ENCODE measurements around the gene SHPK. TPM values are rescaled to one million over a fixed set of nuclear protein-coding genes. Genes with fewer than 3 reads are reported as not detected.
"Not testable (repeated sequence)": the region's sequence is repeated elsewhere in the genome, so short reads cannot be mapped to it uniquely, and the experiment has no call there.

Gene SHPK
- total RNA-seq, 1 experiment from 2014 or later: 11.3 TPM

- Histone ChIP-seq H3K4me3 (no peak overlapping the region), H3K36me3 (no peaks in the 10 kb centered on the region), H3K27ac (no peak overlapping the region), H3K9me3 (replicated peaks) (no peaks in the 10 kb centered on the region), H3K4me1 (replicated peaks) (no peaks in the 10 kb centered on the region), H3K27me3 (replicated peaks) (no peaks in the 10 kb centered on the region)
- DNase-seq (ENCODE audit: low read depth in 1 of 2, low spot score in 2 of 2): no peak
Observed at GRCh38 chr17:3596804-3597464, 39.1 kb downstream of the SHPK start.

DNA sequence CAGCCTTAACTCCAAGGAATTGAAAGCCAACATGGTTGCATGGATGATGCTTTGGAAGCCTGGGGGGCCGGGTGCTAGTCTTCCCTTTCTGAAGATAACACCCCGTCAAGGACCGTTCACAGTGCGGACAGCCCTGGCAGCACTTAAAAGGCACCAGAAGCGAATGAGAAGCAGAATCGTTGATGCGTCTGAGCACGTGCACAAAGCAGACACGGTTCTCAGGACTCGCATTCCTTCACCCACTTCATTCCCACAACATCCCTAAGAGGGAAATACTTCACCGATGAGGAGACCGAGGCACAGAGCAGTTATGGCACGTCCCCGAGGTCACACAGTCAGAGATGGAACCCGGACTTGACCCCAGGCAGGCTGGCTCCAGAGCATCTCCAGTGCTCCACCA, 41.1 kb downstream of the SHPK start:
- DNase-seq (ENCODE audit: low read depth in 1 of 2, low spot score in 2 of 2): no peak
- no peaks in the 10 kb centered on the region for H3K9me3 ChIP-seq (replicated peaks)

DNA sequence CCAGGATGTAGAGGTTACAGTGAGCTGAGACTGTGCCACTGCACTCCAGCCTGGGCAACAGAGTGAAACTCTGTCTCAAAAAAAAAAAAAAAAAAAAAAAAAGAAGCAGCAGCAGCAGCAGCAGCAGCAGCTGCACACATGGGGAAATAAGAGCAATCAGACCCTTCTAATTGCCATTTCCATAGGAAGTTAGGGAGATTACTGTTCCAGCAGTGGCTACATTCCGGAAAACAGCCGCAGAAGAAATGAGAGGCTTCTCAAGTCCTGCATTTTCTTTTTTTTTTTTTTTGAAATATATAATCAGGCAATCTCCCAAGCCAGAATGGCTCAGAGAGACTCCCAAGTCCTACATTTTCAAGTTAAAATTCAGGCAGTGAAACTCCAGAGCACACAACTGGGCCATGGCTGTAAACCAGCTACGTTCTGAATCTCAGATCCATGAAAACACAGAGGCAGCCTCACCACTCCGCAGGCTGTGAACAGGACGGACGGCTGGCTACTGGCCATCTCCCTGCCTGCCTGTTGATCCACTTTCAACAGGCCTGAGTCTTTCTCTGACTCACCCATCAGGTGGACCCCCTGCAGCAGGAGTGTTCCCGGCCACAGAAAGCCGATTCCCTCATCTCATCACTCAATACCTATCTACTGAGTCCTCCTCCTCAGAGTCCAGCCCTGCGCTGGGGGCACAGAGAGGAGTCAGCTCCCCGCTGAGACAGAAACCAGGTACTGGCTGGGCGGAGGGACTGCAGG, 41.8 kb downstream of the SHPK start:
- no peak for DNase-seq (ENCODE audit: low read depth in 1 of 2, low spot score in 2 of 2)

More for the DNA sequence above, 41.1 kb downstream of the SHPK start:
- Histone ChIP-seq H3K4me3 (no peak overlapping the region), H3K36me3 (no peaks in the 10 kb centered on the region), H3K27me3 (replicated peaks) (no peaks in the 10 kb centered on the region), H3K4me1 (replicated peaks) (no peaks in the 10 kb centered on the region), H3K27ac (no peak overlapping the region)

DNA sequence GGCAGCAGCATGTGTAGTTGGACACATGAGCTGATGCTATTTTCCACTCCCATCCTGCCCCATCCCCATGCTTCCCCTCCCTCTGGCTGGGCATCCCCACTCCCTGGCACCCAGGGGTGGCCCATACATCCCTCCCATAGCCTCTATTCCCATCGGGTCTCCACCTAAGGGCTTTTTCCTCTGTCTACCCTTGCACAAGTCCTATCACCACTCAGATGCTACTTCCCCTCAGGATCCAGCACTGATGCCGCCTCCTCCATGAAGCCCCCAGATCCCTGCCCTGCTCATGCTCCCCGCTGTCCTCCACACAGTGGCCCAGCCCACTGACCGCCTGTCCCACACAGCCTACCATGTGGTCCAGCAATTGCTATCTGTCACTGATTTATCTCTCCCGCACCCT, 42.7 kb downstream of the SHPK start:
- no peaks in the 10 kb centered on the region for H3K36me3 ChIP-seq
- no peak overlapping the region for H3K4me3 ChIP-seq
- no peaks in the 10 kb centered on the region for H3K9me3 ChIP-seq (replicated peaks)
- H3K27me3 ChIP-seq (replicated peaks): no peaks in the 10 kb centered on the region
- H3K4me1 ChIP-seq (replicated peaks): no peaks in the 10 kb centered on the region
- no peak for DNase-seq (ENCODE audit: low read depth in 1 of 2, low spot score in 2 of 2)
- H3K27ac ChIP-seq: no peak overlapping the region

More for the DNA sequence above, 41.8 kb downstream of the SHPK start:
- H3K9me3 ChIP-seq (replicated peaks): no peaks in the 10 kb centered on the region
- H3K27me3 ChIP-seq (replicated peaks): no peaks in the 10 kb centered on the region
- H3K36me3 ChIP-seq: no peaks in the 10 kb centered on the region
- H3K4me1 ChIP-seq (replicated peaks): no peaks in the 10 kb centered on the region
- no peak overlapping the region for H3K27ac ChIP-seq
- no peak overlapping the region for H3K4me3 ChIP-seq

DNA sequence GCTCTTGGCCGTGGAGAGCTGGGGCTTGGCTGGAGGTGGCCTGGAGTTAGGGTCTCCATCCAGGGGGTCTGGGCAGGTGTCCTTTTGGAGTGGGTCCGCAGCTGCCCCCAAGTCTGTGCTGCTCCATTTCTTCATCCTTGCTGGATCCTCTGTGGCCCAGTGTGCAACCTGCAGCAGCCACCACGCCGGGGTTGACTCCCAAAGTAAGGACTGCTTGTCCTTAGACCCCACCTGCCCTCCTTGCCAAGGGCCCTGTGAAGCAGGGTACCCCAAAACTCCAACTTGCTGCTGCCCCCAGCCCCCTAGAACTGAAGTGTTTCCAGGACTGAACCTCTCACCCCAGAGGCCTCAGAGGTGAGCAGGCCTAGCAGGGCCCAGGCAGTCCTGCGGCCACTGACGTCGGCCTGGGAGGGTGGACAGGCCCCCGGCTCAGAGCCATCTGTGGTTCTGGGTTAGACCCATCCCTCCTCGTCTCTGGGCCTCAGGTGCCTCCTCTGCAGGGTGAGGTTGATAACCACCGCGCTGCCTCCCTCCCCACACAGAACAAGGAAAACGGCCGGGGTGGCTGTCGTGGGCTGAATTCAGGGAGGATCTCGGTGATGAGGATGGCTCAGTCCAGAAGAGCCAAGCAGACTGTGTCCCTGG, 43.7 kb downstream of the SHPK start:
- Histone ChIP-seq H3K9me3 (replicated peaks) (no peaks in the 10 kb centered on the region), H3K4me3 (no peak overlapping the region), H3K4me1 (replicated peaks) (no peaks in the 10 kb centered on the region), H3K36me3 (no peaks in the 10 kb centered on the region), H3K27me3 (replicated peaks) (no peaks in the 10 kb centered on the region), H3K27ac (no peak overlapping the region)
- no peak for DNase-seq (ENCODE audit: low read depth in 1 of 2, low spot score in 2 of 2)

GRCh38 chr17:3590768-3591167, 45.3 kb downstream of the SHPK start:
- Histone ChIP-seq H3K27me3 (replicated peaks) (no peaks in the 10 kb centered on the region), H3K27ac (no peak overlapping the region), H3K4me1 (replicated peaks) (no peaks in the 10 kb centered on the region), H3K4me3 (no peak overlapping the region), H3K9me3 (replicated peaks) (no peaks in the 10 kb centered on the region), H3K36me3 (no peaks in the 10 kb centered on the region)
- no peak for DNase-seq (ENCODE audit: low read depth in 1 of 2, low spot score in 2 of 2)

DNA sequence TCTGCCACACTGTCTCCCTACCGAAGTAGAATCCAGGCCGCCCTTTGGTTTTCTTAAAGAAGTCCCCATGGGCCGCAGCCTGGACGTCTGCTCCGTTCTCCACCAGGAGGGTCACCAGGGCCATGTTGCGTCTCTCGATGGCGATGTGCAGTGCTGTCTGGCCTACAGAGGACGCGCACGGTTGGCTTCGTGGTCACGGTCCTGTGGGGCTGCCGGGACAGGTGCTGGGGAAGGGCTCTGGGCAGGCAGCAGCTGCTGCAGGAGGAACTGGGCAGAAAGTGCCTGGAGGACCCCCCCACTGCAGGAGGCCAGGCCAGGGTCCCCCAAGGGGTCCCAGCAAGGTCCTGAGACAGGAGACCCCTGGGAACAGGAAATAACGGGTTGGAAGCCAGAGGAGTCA, 45.8 kb downstream of the SHPK start:
- H3K27ac ChIP-seq: no peak overlapping the region
- no peaks in the 10 kb centered on the region for H3K9me3 ChIP-seq (replicated peaks)
- no peaks in the 10 kb centered on the region for H3K36me3 ChIP-seq
- H3K27me3 ChIP-seq (replicated peaks): no peaks in the 10 kb centered on the region
- H3K4me1 ChIP-seq (replicated peaks): no peaks in the 10 kb centered on the region
- DNase-seq (ENCODE audit: low read depth in 1 of 2, low spot score in 2 of 2): no peak
- no peak overlapping the region for H3K4me3 ChIP-seq

- H3K4me1 ChIP-seq (replicated peaks): no peaks in the 10 kb centered on the region
- no peaks in the 10 kb centered on the region for H3K9me3 ChIP-seq (replicated peaks)
- no peak overlapping the region for H3K4me3 ChIP-seq
- DNase-seq (ENCODE audit: low read depth in 1 of 2, low spot score in 2 of 2): no peak
- no peaks in the 10 kb centered on the region for H3K36me3 ChIP-seq
- H3K27ac ChIP-seq: no peak overlapping the region
- H3K27me3 ChIP-seq (replicated peaks): no peaks in the 10 kb centered on the region
Observed at GRCh38 chr17:3589784-3590183, 46.3 kb downstream of the SHPK start.

DNA sequence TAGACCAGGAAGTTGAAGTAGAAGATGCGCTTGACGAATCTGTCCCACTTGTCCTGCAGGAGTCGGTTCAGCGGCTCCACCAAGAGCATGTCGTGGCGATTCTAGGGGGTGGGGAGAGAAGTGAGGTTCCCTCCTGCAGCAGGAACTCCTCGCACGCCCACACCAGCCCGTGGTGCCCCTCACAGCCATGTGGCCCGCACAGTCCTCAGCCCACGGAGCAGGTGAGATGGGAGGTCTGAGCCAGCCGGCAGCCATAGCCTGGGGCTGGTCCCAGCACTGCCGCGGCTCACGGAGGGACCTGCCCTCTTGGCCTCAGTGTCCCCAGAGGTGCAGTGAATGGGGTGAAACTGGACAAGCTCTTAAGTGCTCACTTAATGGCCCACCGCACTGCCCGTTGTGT, 50.2 kb downstream of the SHPK start:
- Histone ChIP-seq H3K4me3 (no peak overlapping the region), H3K9me3 (replicated peaks) (no peaks in the 10 kb centered on the region), H3K36me3 (no peaks in the 10 kb centered on the region), H3K27me3 (replicated peaks) (no peaks in the 10 kb centered on the region), H3K27ac (no peak overlapping the region), H3K4me1 (replicated peaks) (no peaks in the 10 kb centered on the region)
- no peak for DNase-seq (ENCODE audit: low read depth in 1 of 2, low spot score in 2 of 2)

DNA sequence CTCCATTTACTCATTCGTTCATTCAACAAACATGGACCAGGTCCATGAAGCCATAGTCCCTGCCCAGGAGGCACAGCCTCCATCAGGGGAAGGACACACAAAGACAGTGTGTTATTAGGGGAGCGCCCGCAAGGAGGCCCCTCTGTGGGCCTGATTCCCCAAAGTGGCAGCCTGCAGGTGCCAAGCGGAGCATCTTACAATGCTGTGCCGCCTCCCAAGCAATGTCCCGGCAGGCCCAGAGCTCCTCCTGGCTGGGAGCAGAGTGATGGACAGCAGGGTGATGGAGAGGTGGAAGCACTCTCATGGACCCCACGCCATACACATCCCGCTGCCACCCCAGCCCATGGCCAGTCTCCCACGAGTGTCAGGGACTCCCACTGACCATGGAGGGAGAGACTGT, 52.6 kb downstream of the SHPK start:
- H3K27me3 ChIP-seq (replicated peaks): no peaks in the 10 kb centered on the region
- no peaks in the 10 kb centered on the region for H3K4me1 ChIP-seq (replicated peaks)
- no peak overlapping the region for H3K27ac ChIP-seq
- H3K36me3 ChIP-seq: no peaks in the 10 kb centered on the region
- no peak for DNase-seq (ENCODE audit: low read depth in 1 of 2, low spot score in 2 of 2)
- H3K9me3 ChIP-seq (replicated peaks): no peaks in the 10 kb centered on the region
- no peak overlapping the region for H3K4me3 ChIP-seq

- Histone ChIP-seq H3K27ac (no peak overlapping the region), H3K9me3 (replicated peaks) (no peaks in the 10 kb centered on the region), H3K36me3 (no peaks in the 10 kb centered on the region)
Observed at GRCh38 chr17:3582915-3583314, 53.1 kb downstream of the SHPK start.

DNA sequence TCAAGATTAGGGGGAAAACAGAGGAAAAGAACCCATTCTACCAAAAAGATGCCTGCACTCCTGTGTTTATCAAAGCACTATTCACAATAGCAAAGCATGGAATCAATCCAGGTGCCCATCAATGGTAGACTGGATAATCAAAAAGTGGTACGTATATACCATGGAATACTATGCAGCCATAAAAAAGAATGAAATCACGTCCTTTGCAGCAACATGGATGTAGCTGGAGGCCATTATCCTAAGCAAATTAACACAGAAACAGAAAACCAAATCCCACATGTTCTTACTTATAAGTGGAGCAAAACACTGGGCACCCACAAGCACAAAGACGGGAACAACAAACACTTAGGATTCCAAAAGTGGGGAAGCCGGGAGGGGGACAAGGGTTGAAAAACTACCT, 57.4 kb downstream of the SHPK start:
- not testable (repeated sequence) for H3K4me1 ChIP-seq (replicated peaks); DNase-seq (ENCODE audit: low read depth in 1 of 2, low spot score in 2 of 2); H3K27ac ChIP-seq; H3K36me3 ChIP-seq; H3K4me3 ChIP-seq; H3K9me3 ChIP-seq (replicated peaks); H3K27me3 ChIP-seq (replicated peaks)

More at GRCh38 chr17:3582915-3583314, 53.1 kb downstream of the SHPK start:
- no peak for DNase-seq (ENCODE audit: low read depth in 1 of 2, low spot score in 2 of 2)
- Histone ChIP-seq H3K4me1 (replicated peaks) (no peaks in the 10 kb centered on the region), H3K4me3 (no peak overlapping the region), H3K27me3 (replicated peaks) (no peaks in the 10 kb centered on the region)

GRCh38 chr17:3576970-3577369, 59.1 kb downstream of the SHPK start:
- DNase-seq (ENCODE audit: low read depth in 1 of 2, low spot score in 2 of 2): no peak
- Histone ChIP-seq H3K9me3 (replicated peaks) (no peaks in the 10 kb centered on the region), H3K4me1 (replicated peaks) (no peaks in the 10 kb centered on the region)

DNA sequence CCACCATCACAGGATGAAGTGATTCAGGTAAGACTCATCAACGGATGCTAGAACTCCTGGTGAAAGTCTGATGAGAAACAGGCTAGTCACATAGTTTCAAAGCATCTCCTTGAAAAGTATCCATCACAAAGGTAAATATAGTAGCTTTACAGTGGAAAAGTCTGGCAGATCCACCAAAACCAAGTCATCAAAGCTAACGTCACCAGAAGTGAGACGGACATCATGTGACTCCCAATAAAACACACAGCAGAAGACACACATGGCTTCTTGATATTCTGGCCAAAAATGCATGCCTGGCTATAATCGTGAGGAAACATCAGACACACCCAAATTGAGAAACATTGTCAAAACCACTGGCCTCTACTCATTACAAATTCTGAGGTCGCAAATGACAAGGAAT, 60.5 kb downstream of the SHPK start:
- no peak for DNase-seq (ENCODE audit: low read depth in 1 of 2, low spot score in 2 of 2)
- Histone ChIP-seq H3K27me3 (replicated peaks) (no peaks in the 10 kb centered on the region), H3K27ac (no peak overlapping the region), H3K4me1 (replicated peaks) (no peaks in the 10 kb centered on the region), H3K36me3 (no peaks in the 10 kb centered on the region), H3K4me3 (no peak overlapping the region), H3K9me3 (replicated peaks) (no peaks in the 10 kb centered on the region)

More at GRCh38 chr17:3576970-3577369, 59.1 kb downstream of the SHPK start:
- Histone ChIP-seq H3K27ac (no peak overlapping the region), H3K4me3 (no peak overlapping the region), H3K27me3 (replicated peaks) (no peaks in the 10 kb centered on the region), H3K36me3 (no peaks in the 10 kb centered on the region)

Measured in SJSA1 (cell line).